ENCODE results near the gene PSORS1C1.

PSORS1C1 gene

GRCh38 chr6:31140643-31141042 lies 26.0 kb downstream of the PSORS1C1 start:
- no peak for DNase-seq (ENCODE audit: insufficient read length, low spot score)
- no peak for TF ChIP-seq CTCF (IDR thresholded peaks at IDR 0.05; ENCODE audit: insufficient read depth, missing control alignments)
- no peak for FAIRE-seq

GRCh38 chr6:31142361-31142761 lies 27.8 kb downstream of the PSORS1C1 start:
- peak; percentile 59 for DNase-seq (ENCODE audit: insufficient read length, low spot score)
- no peak for TF ChIP-seq CTCF (IDR thresholded peaks at IDR 0.05; ENCODE audit: insufficient read depth, missing control alignments)
- no peak for FAIRE-seq

- no peak for TF ChIP-seq CTCF (IDR thresholded peaks at IDR 0.05; ENCODE audit: insufficient read depth, missing control alignments)
- FAIRE-seq (no peak), DNase-seq (ENCODE audit: insufficient read length, low spot score) (no peak)
These were observed 28.5 kb downstream of the PSORS1C1 start for GRCh38 chr6:31143148-31143547.

- FAIRE-seq, result no peak
- TF ChIP-seq CTCF (IDR thresholded peaks at IDR 0.05; ENCODE audit: insufficient read depth, missing control alignments), result no peak
- no peak for DNase-seq (ENCODE audit: insufficient read length, low spot score)
These were observed 29.8 kb downstream of the PSORS1C1 start for GRCh38 chr6:31144296-31144969.

- FAIRE-seq, result no peak
- no peak for DNase-seq (ENCODE audit: insufficient read length, low spot score)
- TF ChIP-seq CTCF (IDR thresholded peaks at IDR 0.05; ENCODE audit: insufficient read depth, missing control alignments), result no peak
These were observed 30.4 kb downstream of the PSORS1C1 start for GRCh38 chr6:31144970-31145340.

GRCh38 chr6:31145386-31145785 lies 30.8 kb downstream of the PSORS1C1 start:
- no peak for FAIRE-seq

More at GRCh38 chr6:31145386-31145785, 30.8 kb downstream of the PSORS1C1 start:
- no peak for DNase-seq (ENCODE audit: insufficient read length, low spot score)
- TF ChIP-seq CTCF (IDR thresholded peaks at IDR 0.05; ENCODE audit: insufficient read depth, missing control alignments), result no peak

Data from D721Med (cell line).